Measurements from ENCODE around the gene ATE1.

GRCh38 chr10:121900443-121901174, 27.2 kb downstream of the ATE1 start:
- TF ChIP-seq CTCF (IDR thresholded peaks at IDR 0.05; ENCODE audit: low read depth, low read length): peak; percentile 54
- TF ChIP-seq POLR2A (IDR thresholded peaks at IDR 0.05; ENCODE audit: extremely low read depth, insufficient read length): no peak
- TF ChIP-seq MYC (IDR thresholded peaks at IDR 0.05; ENCODE audit: low read depth, low read length): peak; percentile 58
